ENCODE results near the gene PDHX. TPM values are rescaled to one million over a fixed set of nuclear protein-coding genes. Genes with fewer than 3 reads are reported as not detected.

Gene PDHX
- total and polyA plus RNA-seq, 4 donors, result 14.9 to 35.2 (median 24.0) TPM

DNA sequence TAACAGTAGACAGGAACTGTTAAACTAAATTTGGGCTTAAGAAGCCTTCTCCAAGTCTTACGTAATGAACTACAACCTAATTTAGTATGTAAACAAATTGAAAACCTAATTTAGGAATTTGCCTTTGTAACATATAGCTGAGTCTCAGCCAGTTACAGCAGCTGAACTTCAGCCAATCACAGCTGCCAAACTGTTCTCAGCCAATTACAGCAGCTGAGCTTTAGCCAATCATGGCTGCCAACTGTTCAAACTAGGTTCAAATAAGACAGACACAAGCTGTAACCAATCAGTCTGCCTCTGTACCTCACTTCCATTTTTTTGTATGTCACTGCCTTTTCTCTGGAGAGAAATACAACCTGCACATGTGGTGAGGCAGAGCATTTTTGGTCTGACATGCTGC, 127.5 kb downstream of the PDHX start:
- Histone ChIP-seq H3K4me1 (ENCODE audit: control insufficient read depth in 4 of 4, insufficient read depth in 4 of 4, low read length in 3 of 4) (peaks cover 0 to 2% (median 0%) of the 10 kb centered on the region in 4 donors), H3K36me3 (ENCODE audit: control insufficient read depth in 4 of 4, insufficient read depth in 3 of 4, low read depth in 1 of 4, low read length in 3 of 4) (no peaks in the 10 kb centered on the region)

GRCh38 chr11:35045236-35045820, 128.9 kb downstream of the PDHX start:
- DNase-seq (ENCODE audit: low spot score), result no peak
- 46% methylated on average over 8 of the region's 8 CpGs for WGBS
- Histone ChIP-seq H3K27me3 (ENCODE audit: control insufficient read depth in 4 of 4, insufficient read depth in 4 of 4, low read length in 3 of 4) (peaks cover 0 to 2% (median 0%) of the 10 kb centered on the region in 4 donors), H3K4me1 (ENCODE audit: control insufficient read depth in 4 of 4, insufficient read depth in 4 of 4, low read length in 3 of 4) (peaks cover 0 to 2% (median 0%) of the 10 kb centered on the region in 4 donors), H3K27ac (ENCODE audit: low read depth in 1 of 2, low read length in 2 of 2) (peak overlapping the region in 1 of 2 donors; percentile 13), H3K9ac (ENCODE audit: low read depth in 1 of 2, low read length in 2 of 2) (no peak overlapping the region), H3K4me3 (ENCODE audit: low read depth in 1 of 3, low read length in 3 of 3) (no peak overlapping the region), H3K9me3 (ENCODE audit: control insufficient read depth in 4 of 4, low read length in 3 of 4) (no peaks in the 10 kb centered on the region), H3K36me3 (ENCODE audit: control insufficient read depth in 4 of 4, insufficient read depth in 3 of 4, low read depth in 1 of 4, low read length in 3 of 4) (no peaks in the 10 kb centered on the region)
- TF ChIP-seq FOXA1 (IDR thresholded peaks at IDR 0.05), result no peak
- TF ChIP-seq, protein P1, sequence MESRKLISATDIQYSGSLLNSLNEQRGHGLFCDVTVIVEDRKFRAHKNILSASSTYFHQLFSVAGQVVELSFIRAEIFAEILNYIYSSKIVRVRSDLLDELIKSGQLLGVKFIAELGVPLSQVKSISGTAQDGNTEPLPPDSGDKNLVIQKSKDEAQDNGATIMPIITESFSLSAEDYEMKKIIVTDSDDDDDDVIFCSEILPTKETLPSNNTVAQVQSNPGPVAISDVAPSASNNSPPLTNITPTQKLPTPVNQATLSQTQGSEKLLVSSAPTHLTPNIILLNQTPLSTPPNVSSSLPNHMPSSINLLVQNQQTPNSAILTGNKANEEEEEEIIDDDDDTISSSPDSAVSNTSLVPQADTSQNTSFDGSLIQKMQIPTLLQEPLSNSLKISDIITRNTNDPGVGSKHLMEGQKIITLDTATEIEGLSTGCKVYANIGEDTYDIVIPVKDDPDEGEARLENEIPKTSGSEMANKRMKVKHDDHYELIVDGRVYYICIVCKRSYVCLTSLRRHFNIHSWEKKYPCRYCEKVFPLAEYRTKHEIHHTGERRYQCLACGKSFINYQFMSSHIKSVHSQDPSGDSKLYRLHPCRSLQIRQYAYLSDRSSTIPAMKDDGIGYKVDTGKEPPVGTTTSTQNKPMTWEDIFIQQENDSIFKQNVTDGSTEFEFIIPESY (IDR thresholded peaks at IDR 0.05), result no peak
- peak; percentile 26 for TF ChIP-seq FOXA2 (IDR thresholded peaks at IDR 0.05)
- TF ChIP-seq HNF4A (conservative IDR thresholded peaks at IDR 0.05), result peak; percentile 25 to 35
- TF ChIP-seq, protein P2, sequence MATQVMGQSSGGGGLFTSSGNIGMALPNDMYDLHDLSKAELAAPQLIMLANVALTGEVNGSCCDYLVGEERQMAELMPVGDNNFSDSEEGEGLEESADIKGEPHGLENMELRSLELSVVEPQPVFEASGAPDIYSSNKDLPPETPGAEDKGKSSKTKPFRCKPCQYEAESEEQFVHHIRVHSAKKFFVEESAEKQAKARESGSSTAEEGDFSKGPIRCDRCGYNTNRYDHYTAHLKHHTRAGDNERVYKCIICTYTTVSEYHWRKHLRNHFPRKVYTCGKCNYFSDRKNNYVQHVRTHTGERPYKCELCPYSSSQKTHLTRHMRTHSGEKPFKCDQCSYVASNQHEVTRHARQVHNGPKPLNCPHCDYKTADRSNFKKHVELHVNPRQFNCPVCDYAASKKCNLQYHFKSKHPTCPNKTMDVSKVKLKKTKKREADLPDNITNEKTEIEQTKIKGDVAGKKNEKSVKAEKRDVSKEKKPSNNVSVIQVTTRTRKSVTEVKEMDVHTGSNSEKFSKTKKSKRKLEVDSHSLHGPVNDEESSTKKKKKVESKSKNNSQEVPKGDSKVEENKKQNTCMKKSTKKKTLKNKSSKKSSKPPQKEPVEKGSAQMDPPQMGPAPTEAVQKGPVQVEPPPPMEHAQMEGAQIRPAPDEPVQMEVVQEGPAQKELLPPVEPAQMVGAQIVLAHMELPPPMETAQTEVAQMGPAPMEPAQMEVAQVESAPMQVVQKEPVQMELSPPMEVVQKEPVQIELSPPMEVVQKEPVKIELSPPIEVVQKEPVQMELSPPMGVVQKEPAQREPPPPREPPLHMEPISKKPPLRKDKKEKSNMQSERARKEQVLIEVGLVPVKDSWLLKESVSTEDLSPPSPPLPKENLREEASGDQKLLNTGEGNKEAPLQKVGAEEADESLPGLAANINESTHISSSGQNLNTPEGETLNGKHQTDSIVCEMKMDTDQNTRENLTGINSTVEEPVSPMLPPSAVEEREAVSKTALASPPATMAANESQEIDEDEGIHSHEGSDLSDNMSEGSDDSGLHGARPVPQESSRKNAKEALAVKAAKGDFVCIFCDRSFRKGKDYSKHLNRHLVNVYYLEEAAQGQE (IDR thresholded peaks at IDR 0.05), result no peak
- TF ChIP-seq RAD21 (IDR thresholded peaks at IDR 0.05), result peak; percentile 10 to 19
- TF ChIP-seq, protein P3, sequence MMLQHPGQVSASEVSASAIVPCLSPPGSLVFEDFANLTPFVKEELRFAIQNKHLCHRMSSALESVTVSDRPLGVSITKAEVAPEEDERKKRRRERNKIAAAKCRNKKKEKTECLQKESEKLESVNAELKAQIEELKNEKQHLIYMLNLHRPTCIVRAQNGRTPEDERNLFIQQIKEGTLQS (IDR thresholded peaks at IDR 0.05), result no peak
- TF ChIP-seq YY1 (IDR thresholded peaks at IDR 0.05), result no peak

More for the DNA sequence above, 127.5 kb downstream of the PDHX start:
- Histone ChIP-seq H3K27me3 (ENCODE audit: control insufficient read depth in 4 of 4, insufficient read depth in 4 of 4, low read length in 3 of 4) (peaks cover 0 to 2% (median 0%) of the 10 kb centered on the region in 4 donors), H3K9me3 (ENCODE audit: control insufficient read depth in 4 of 4, low read length in 3 of 4) (no peaks in the 10 kb centered on the region), H3K27ac (ENCODE audit: low read depth in 1 of 2, low read length in 2 of 2) (no peak overlapping the region), H3K4me3 (ENCODE audit: low read depth in 1 of 3, low read length in 3 of 3) (no peak overlapping the region), H3K9ac (ENCODE audit: low read depth in 1 of 2, low read length in 2 of 2) (no peak overlapping the region)
- TF ChIP-seq NR2F2 (IDR thresholded peaks at IDR 0.05) (no peak), MAX (IDR thresholded peaks at IDR 0.05) (no peak), JUND (IDR thresholded peaks at IDR 0.05) (no peak), RAD21 (IDR thresholded peaks at IDR 0.05) (no peak), RXRA (IDR thresholded peaks at IDR 0.05) (no peak), GABPA (IDR thresholded peaks at IDR 0.05 in 1 of 2, conservative IDR thresholded peaks at IDR 0.05 in 1 of 2) (no peak), FOXA2 (IDR thresholded peaks at IDR 0.05) (no peak), YY1 (IDR thresholded peaks at IDR 0.05) (no peak), HNF4A (conservative IDR thresholded peaks at IDR 0.05) (no peak), HNF4G (IDR thresholded peaks at IDR 0.05) (no peak), SP1 (IDR thresholded peaks at IDR 0.05) (no peak)
- TF ChIP-seq, protein P3 (IDR thresholded peaks at IDR 0.05), result no peak
- DNase-seq (ENCODE audit: low spot score), result no peak
- 89% methylated on average over 1 of the region's 1 CpG for WGBS

Small RNA genes within 50 kb of the gene (small RNA-seq; reads per million reads assigned to genes)
- 0.11 reads per million for gene MIR1343

Other genes starting within 250 kb of the PDHX start
- 10 to 100 TPM; 13.4 to 16.9 TPM for gene APIP, start 239 bp upstream of the PDHX start, total RNA-seq
- 10 to 100 TPM; 16.1 to 26.3 TPM for gene APIP, start 239 bp upstream of the PDHX start, polyA plus RNA-seq
- 10 to 100 TPM; 16.7 to 26.9 TPM for gene CD44, start 222.6 kb downstream of the PDHX start, total RNA-seq
- 10 to 100 TPM in 1 of 2 donors, 1 to 10 TPM in 1; 4.1 to 12.6 TPM for gene CD44, start 222.6 kb downstream of the PDHX start, polyA plus RNA-seq